H1 (cell line): ENCODE measurements around the gene MUC4. TPM values are rescaled to one million over a fixed set of nuclear protein-coding genes. Genes with fewer than 3 reads are reported as not detected.

Experiments used
- BRCA1 ChIP-seq: IDR thresholded peaks from 2 replicates; pipeline ENCODE4 v1.6.1; 2012; ENCODE audit warnings: low read depth, low read length, improper control_type of control experiment
- CTCF ChIP-seq, 3 experiments: IDR thresholded peaks; 1 replicate in 2 of 3; 2 replicates in 1 of 3; pipeline versions ENCODE4 v1.5.1 to v1.6.1; 2011; ENCODE audit warnings: low read length in 3 of 3, mild to moderate bottlenecking in 3 of 3, inconsistent platforms in 2 of 3, low read depth in 1 of 3, moderate library complexity in 1 of 3; ENCODE audit not compliant: insufficient read depth in 1 of 3; ENCODE audit errors: control extremely low read depth in 1 of 3
- HDAC2 ChIP-seq, 2 experiments: fragments of 300-600 bp in 1 of 2; sonication (generic) in 1 of 2; IDR thresholded peaks; 2 replicates each; pipeline ENCODE4 v1.6.1; 2011 to 2012; ENCODE audit warnings: low read depth in 2 of 2, low read length in 2 of 2, mild to moderate bottlenecking in 2 of 2, moderate library complexity in 2 of 2, borderline replicate concordance in 1 of 2, inconsistent platforms in 1 of 2
- NRF1 ChIP-seq: IDR thresholded peaks from 2 replicates; pipeline ENCODE4 v1.6.1; 2011; ENCODE audit warnings: mild to moderate bottlenecking, low read depth, low read length, improper control_type of control experiment
- SIX5 ChIP-seq: IDR thresholded peaks from 2 replicates; pipeline ENCODE4 v1.6.1; 2011; ENCODE audit warnings: mild to moderate bottlenecking, low read depth, low read length
- polyA plus RNA-seq, 7 experiments: library from polyadenylated mRNA; depleted of rRNA in 3 of 7; stranded (reverse) in 5 of 7; unstranded in 2 of 7; fragments of >200 nt in 5 of 7; fragments of 200-250 nt in 2 of 7; gene quantifications; 1 replicate in 5 of 7; 2 replicates in 1 of 7; 4 replicates in 1 of 7; pipeline versions ENCODE4 v1.2.1 to v1.2.3, GENCODE V29; 2011 to 2013; ENCODE audit warnings: missing spikeins in 2 of 7, mixed read lengths in 2 of 7
- total RNA-seq: library from RNA; stranded (reverse); fragmentation: NEBNext Ultra II Directional; extraction: Animal tissue kit (Norgen Biotek cat#: 25700); gene quantifications from 2 replicates; pipeline ENCODE4 v1.2.1, GENCODE V29; 2021

The MUC4 gene
- total and polyA plus RNA-seq, 2 of the 8 experiments (the other 6 are each of a cell fraction or from before 2014, with no cell fraction given) = 0.89 to 2.0 TPM

DNA sequence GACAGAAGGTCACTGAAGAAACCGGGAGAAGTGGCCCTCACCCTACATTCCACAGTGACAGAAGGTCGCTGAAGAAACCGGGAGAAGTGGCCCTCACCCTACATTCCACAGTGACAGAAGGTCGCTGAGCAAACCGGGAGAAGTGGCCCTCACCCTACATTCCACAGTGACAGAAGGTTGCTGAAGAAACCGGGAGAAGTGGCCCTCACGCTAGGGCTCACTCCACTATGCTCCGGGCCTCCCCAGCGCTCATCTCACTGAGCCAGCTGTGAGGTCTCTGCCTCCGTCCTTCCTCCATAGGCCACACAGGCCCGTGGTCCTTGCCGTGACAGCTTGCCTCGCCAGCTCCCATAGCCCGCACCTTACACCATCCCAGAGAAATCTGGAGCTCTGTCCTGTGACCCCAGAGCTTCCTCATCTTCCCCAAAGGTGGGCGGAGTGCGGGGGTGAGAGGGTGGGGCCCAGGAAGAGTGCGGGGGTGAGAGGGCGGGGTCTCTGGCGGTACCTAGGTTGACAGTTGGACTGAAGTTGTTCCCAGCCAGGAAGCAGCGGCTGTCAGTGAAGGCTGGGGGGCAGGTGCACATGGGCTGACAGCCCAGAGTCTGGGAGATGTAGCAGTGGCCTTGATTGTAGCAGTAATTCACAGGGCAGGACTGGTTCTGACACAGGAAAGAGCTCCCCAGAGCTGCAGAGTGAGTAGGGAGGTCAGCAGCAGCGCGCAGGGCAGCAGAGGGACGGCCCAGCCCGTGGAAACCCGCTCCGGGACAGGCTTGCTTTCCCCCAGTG, 59.0 kb downstream of the MUC4 start (continued):
- no peak for TF ChIP-seq CTCF (IDR thresholded peaks at IDR 0.05; ENCODE audit: control extremely low read depth in 1 of 3, insufficient read depth in 1 of 3, low read depth in 1 of 3, low read length in 3 of 3)
- TF ChIP-seq BRCA1 = no peak
- no peak for TF ChIP-seq HDAC2 (IDR thresholded peaks at IDR 0.05; ENCODE audit: borderline replicate concordance in 1 of 2, low read depth in 2 of 2, low read length in 2 of 2)
- TF ChIP-seq SIX5 = no peak
- no peak for TF ChIP-seq NRF1
